ENCODE results near the gene AHDC1.

The AHDC1 gene

DNA sequence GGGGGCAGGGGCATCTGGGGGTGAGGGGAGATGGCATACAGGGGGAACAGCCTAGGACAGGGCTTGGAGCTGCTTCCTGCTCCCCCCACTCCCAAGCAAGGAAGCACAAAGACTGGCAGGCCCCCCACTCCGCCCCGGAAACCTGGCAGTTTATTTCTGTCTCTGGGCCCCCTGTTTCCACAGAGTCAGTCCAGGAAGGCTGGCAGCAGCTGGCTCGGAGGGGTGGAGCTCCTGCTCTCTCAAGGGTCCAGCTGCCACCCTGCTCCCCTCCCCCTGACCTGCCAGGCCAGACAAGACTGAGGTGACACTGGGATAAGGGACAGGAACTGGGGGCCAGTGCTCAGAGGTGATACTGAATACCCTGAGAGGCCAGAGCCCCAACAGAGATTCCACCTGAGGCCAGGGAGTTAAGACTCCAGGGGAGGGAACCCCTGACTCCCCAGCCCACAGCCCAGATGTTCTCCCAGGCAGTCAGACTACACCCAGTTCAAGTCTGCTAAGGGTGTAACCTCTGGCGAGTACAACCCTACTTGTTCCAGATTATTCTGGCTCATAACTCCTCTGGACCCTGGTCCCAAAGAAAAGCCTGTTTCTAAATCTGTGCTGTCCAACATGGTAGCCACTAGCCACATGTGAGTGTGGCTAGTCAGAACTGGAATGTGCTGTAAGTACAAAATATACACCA is 26.3 kb downstream of the AHDC1 start:
- FAIRE-seq (no peak), DNase-seq (ENCODE audit: insufficient read length, low spot score) (no peak)
- TF ChIP-seq CTCF (IDR thresholded peaks at IDR 0.05; ENCODE audit: insufficient read depth, missing control alignments): no peak

- FAIRE-seq (no peak), DNase-seq (ENCODE audit: insufficient read length, low spot score) (no peak)
- no peak for TF ChIP-seq CTCF (IDR thresholded peaks at IDR 0.05; ENCODE audit: insufficient read depth, missing control alignments)
Observed at GRCh38 chr1:27576806-27577227, 27.1 kb downstream of the AHDC1 start.

- TF ChIP-seq CTCF (IDR thresholded peaks at IDR 0.05; ENCODE audit: insufficient read depth, missing control alignments): no peak
- DNase-seq (ENCODE audit: insufficient read length, low spot score) (no peak), FAIRE-seq (no peak)
Observed at GRCh38 chr1:27575840-27576331, 28.1 kb downstream of the AHDC1 start.

DNA sequence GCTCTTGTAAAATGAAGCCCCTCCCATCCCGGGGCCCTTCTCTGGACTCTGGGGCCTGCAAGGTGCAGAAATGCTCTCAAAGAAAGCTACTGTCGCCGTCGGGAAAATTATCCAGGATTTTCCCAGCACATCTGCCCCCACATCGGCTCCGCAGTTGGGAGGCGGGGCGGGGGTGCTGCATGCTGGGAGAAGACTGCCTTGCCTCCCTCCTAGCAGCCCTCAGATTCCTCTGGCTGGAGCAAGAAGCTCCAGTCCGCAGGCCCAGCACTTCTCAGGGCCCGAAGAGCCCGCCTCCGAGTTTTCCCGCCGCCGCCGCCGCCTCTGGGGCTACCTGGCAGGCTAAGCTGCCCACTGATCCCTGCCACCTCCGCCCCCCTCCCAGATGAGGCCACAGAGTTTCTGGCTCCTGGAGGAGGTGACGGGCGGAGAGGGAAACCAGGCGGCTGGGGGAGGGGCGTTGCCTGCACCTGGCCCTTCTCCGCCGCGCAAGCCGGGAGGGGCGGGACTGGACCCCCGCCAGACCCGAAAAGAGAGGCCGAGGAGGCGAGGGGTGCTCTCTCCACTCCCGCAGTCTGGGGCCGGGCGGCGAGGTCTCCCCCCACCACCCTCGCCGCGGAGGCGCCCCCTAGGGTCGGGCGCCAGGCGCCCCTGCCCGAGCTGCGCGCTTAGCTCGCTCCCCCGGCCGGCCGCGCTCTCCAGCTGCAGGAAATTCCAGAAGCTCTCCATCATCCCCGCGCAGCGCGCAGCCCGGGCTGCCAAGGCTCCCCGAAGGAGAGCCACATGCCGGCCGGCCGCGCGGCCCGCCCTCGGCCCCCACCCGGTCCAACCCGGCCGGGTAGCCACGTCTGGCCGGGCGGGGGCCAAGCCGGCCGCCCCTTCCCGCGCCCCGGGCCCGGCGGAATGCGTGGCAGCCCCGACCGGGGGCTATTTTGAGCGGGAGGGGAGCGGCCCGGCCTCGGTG is 28.8 kb downstream of the AHDC1 start:
- TF ChIP-seq CTCF (IDR thresholded peaks at IDR 0.05; ENCODE audit: insufficient read depth, missing control alignments): no peak
- FAIRE-seq: no peak
- no peak for DNase-seq (ENCODE audit: insufficient read length, low spot score)

- no peak for TF ChIP-seq CTCF (IDR thresholded peaks at IDR 0.05; ENCODE audit: insufficient read depth, missing control alignments)
- DNase-seq (ENCODE audit: insufficient read length, low spot score): no peak
- FAIRE-seq: no peak
Observed at GRCh38 chr1:27574001-27574781, 29.8 kb downstream of the AHDC1 start.

DNA sequence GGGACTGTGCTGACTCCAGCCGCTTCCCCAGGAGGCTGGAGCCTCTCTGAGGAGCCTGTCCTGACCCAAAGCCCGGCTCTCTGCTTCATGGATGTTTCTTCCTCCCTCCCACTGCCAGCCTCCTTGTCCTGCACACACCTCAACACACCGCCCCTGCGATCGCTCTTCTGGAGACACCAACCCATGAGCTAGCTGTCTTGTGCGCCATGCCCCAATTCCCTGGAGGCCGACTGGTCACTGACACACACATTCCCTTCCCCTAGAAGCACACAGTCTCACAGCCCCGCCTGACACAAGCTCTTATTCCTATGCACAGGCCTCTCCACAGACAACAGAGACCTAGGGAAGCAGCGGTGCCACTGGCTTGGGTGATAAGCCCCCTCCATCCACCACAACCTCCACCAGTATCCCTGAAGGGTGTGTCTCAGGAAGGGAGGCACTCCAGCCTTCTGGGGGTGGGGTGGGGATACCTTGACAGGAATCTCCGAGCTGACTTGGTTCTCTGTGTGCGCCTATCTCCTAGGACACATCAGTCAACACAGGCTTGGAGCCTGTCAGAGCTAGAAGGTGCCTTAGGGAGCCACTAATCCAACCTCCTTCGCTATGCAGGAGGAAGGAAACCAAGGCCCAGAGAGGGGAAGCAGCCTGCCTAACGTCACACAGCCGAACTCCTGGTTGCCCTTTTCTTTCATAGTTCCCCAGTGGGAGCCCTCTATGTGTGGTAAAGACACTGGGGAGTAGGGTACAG is 31.1 kb downstream of the AHDC1 start:
- no peak for TF ChIP-seq CTCF (IDR thresholded peaks at IDR 0.05; ENCODE audit: insufficient read depth, missing control alignments)
- FAIRE-seq: no peak
- no peak for DNase-seq (ENCODE audit: insufficient read length, low spot score)
